GM23248 (cell line): ENCODE data around the gene CDX2.

ENCODE experiments used
- EZH2 ChIP-seq: fragments of 200-600 bp; sonication (generic); IDR thresholded peaks from 2 replicates; pipeline ENCODE4 v1.6.1; 2018; ENCODE audit warnings: antibody characterized with exemption, mild to moderate bottlenecking; ENCODE audit not compliant: insufficient read depth, poor library complexity, severe bottlenecking
- EZH2phosphoT487 ChIP-seq: fragments of 200-600 bp; sonication (generic); IDR thresholded peaks from 2 replicates; pipeline ENCODE4 v1.6.1; 2018; ENCODE audit warnings: antibody characterized with exemption, moderate library complexity, mild to moderate bottlenecking, low read depth; ENCODE audit not compliant: insufficient read depth

- TF ChIP-seq EZH2phosphoT487 (no peak), EZH2 (no peak)
These were observed 43.8 kb upstream of the CDX2 start for GRCh38 chr13:28012896-28013295.
